HCT116 (cell line): Measurements from ENCODE around the gene NAA60. TPM values are rescaled to one million over a fixed set of nuclear protein-coding genes. Genes with fewer than 3 reads are reported as not detected.

Source experiments
- ATAC-seq: fragments of 200-7000 bp; cut with Tn5 transposase; 2 replicates; pipeline ENCODE4 v1.9.1; 2020; ENCODE audit warnings: mild to moderate bottlenecking, moderate library complexity
- BruUV-seq: library from RNA; stranded (reverse); fragments of 400-500 nt; replicated peaks from 2 replicates; lab custom pipeline; 2021; lab: Mats Ljungman, UMichigan
- CTCF ChIA-PET: fragments of 300-600 bp; sonication (Branson Sonifier 250); formaldehyde crosslinking; loops from one replicate; lab custom pipeline; 2021; ENCODE audit warnings: antibody characterized with exemption; lab: Charles Lee
- POLR2A ChIA-PET: fragments of 300-600, 350-600 bp; sonication (Branson Sonifier 250); formaldehyde crosslinking; loops from one replicate; lab custom pipeline; 2021; ENCODE audit warnings: antibody characterized with exemption; lab: Charles Lee
- RAD21 ChIA-PET, 2 experiments: fragments of 300-600 bp; sonication (Branson Sonifier 250); formaldehyde crosslinking; loops; one replicate each; lab custom pipeline; 2023; ENCODE audit warnings: low total read pairs in 2 of 2; ENCODE audit not compliant: uncharacterized antibody in 2 of 2, unreplicated experiment in 2 of 2, low non-redundant PET in 1 of 2; lab: Charles Lee
- DNase-seq: peaks from one replicate; pipeline ENCODE4 v3.0.0-alpha.2; 2010; ENCODE audit warnings: low read depth, low spot score
- H2AFZ ChIP-seq: fragments of 200-600 bp; shearing (Covaris generic), sonication (generic); 2 replicates; pipeline ENCODE4 v1.6.1; 2017; ENCODE audit warnings: low read depth, mixed run types, mixed read lengths, antibody characterized with exemption, low read length; ENCODE audit not compliant: poor library complexity, severe bottlenecking
- H3K27ac ChIP-seq: 2 replicates; pipeline ENCODE4 v1.5.1; 2012; ENCODE audit warnings: low read depth, low read length
- H3K27me3 ChIP-seq: fragments of 200-600 bp; sonication (generic); 2 replicates; pipeline ENCODE4 v1.6.1; 2016; ENCODE audit warnings: mixed run types, low read length, mixed read lengths; ENCODE audit not compliant: insufficient read depth
- H3K36me3 ChIP-seq, 2 experiments: fragments of 200-500 bp in 1 of 2; fragments of 200-600 bp in 1 of 2; sonication (Bioruptor generic) in 1 of 2; sonication (generic) in 1 of 2; 2 replicates each; pipeline versions ENCODE4 v1.5.1 to v1.6.1; 2014 to 2016; ENCODE audit warnings: low read length in 2 of 2, inconsistent platforms in 1 of 2, mixed read lengths in 1 of 2, mixed run types in 1 of 2; ENCODE audit not compliant: insufficient read depth in 2 of 2, control insufficient read depth in 1 of 2
- H3K4me1 ChIP-seq, 2 experiments: fragments of 200-600 bp in 1 of 2; sonication (generic) in 1 of 2; 2 replicates each; pipeline versions ENCODE4 v1.5.1 to v1.6.1; 2012 to 2017; ENCODE audit warnings: low read length in 2 of 2, inconsistent platforms in 1 of 2, mild to moderate bottlenecking in 1 of 2, mixed read lengths in 1 of 2, mixed run types in 1 of 2, moderate library complexity in 1 of 2; ENCODE audit not compliant: insufficient read depth in 2 of 2, control insufficient read depth in 1 of 2
- H3K4me2 ChIP-seq: fragments of 200-600 bp; sonication (generic); 2 replicates; pipeline ENCODE4 v1.6.1; 2017; ENCODE audit warnings: mixed run types, low read length, mixed read lengths
- H3K4me3 ChIP-seq, 2 experiments: fragments of 200-600 bp in 1 of 2; sonication (generic) in 1 of 2; replicated peaks in 1 of 2; 2 replicates each; pipeline ENCODE4 v1.5.1; 2011 to 2016; ENCODE audit warnings: low read length in 2 of 2, control low read depth in 1 of 2, low read depth in 1 of 2, mild to moderate bottlenecking in 1 of 2, mixed read lengths in 1 of 2, mixed run types in 1 of 2
- H3K79me2 ChIP-seq: fragments of 200-600 bp; sonication (generic); 2 replicates; pipeline ENCODE4 v1.6.1; 2017; ENCODE audit warnings: mild to moderate bottlenecking, mixed run types, low read length, moderate library complexity, mixed read lengths; ENCODE audit not compliant: insufficient read depth
- H3K9ac ChIP-seq: fragments of 200-600 bp; sonication (generic); 2 replicates; pipeline ENCODE4 v1.6.1; 2016; ENCODE audit warnings: low read length, mixed read lengths
- H3K9me2 ChIP-seq: fragments of 200-600 bp; sonication (generic), shearing (Covaris generic); 2 replicates; pipeline ENCODE4 v1.6.1; 2017; ENCODE audit warnings: mixed run types, mild to moderate bottlenecking, moderate library complexity; ENCODE audit not compliant: insufficient read depth
- H3K9me3 ChIP-seq, 2 experiments: fragments of 200-500 bp in 1 of 2; fragments of 200-600 bp in 1 of 2; sonication (Bioruptor generic) in 1 of 2; sonication (generic) in 1 of 2; 2 replicates each; pipeline ENCODE4 v1.6.1; 2014 to 2017; ENCODE audit warnings: low read length in 2 of 2, mixed read lengths in 2 of 2, inconsistent platforms in 1 of 2, low read depth in 1 of 2, mild to moderate bottlenecking in 1 of 2, mixed run types in 1 of 2, moderate library complexity in 1 of 2; ENCODE audit not compliant: control insufficient read depth in 1 of 2, insufficient read depth in 1 of 2
- H4K20me1 ChIP-seq: fragments of 200-600 bp; sonication (generic), shearing (Covaris generic); 2 replicates; pipeline ENCODE4 v1.6.1; 2017; ENCODE audit warnings: mixed run types, mild to moderate bottlenecking, moderate library complexity; ENCODE audit not compliant: insufficient read depth
- CBX3 ChIP-seq: IDR thresholded peaks from 2 replicates; pipeline ENCODE4 v1.6.1; 2012; ENCODE audit warnings: low read depth
- EGR1 ChIP-seq: IDR thresholded peaks from 2 replicates; pipeline ENCODE4 v1.6.1; 2012; ENCODE audit warnings: low read depth
- EZH2 ChIP-seq: fragments of 200-600 bp; sonication (generic); IDR thresholded peaks from 2 replicates; pipeline ENCODE4 v1.6.1; 2017; ENCODE audit warnings: antibody characterized with exemption, mixed run types
- EZH2phosphoT487 ChIP-seq: fragments of 200-600 bp; IDR thresholded peaks from 2 replicates; pipeline ENCODE4 v1.6.1; 2018; ENCODE audit warnings: antibody characterized with exemption, borderline replicate concordance
- FOSL1 ChIP-seq: IDR thresholded peaks from 2 replicates; pipeline ENCODE4 v1.6.1; 2012; ENCODE audit warnings: low read depth
- SIN3A ChIP-seq: IDR thresholded peaks from 2 replicates; pipeline ENCODE4 v1.6.1; 2012; ENCODE audit warnings: low read depth
- SP1 ChIP-seq: IDR thresholded peaks from 2 replicates; pipeline ENCODE4 v1.6.1; 2012; ENCODE audit warnings: low read depth
- SRF ChIP-seq: IDR thresholded peaks from 2 replicates; pipeline ENCODE4 v1.6.1; 2012; ENCODE audit warnings: low read depth
- ZBTB33 ChIP-seq: IDR thresholded peaks from 2 replicates; pipeline ENCODE4 v1.6.1; 2011; ENCODE audit warnings: mild to moderate bottlenecking, low read length, moderate library complexity; ENCODE audit not compliant: insufficient replicate concordance; ENCODE audit errors: extremely low read depth
- ZNF274 ChIP-seq: fragments of 200-500 bp; sonication (Bioruptor generic); IDR thresholded peaks from 2 replicates; pipeline ENCODE4 v1.6.1; 2014; ENCODE audit warnings: mild to moderate bottlenecking, low read depth, low read length, inconsistent platforms
- intact Hi-C: fragments of 100-400 bp; cut with micrococcal nuclease; formaldehyde crosslinking; loops from 2 replicates; pipeline ENCODE4 v1.10.0; 2022
- total RNA-seq: library from RNA; stranded (reverse); gene quantifications from one replicate; pipeline ENCODE4 v1.2.1, GENCODE V29; 2021; ENCODE audit not compliant: unreplicated experiment
- TF ChIP-seq, protein P1 (sequence below): IDR thresholded peaks from 2 replicates; pipeline ENCODE4 v1.6.1; 2012

The NAA60 gene
- total RNA-seq, 1 experiment from 2014 or later: 32.2 TPM

GRCh38 chr16:3457434-3458252 lies 14.2 kb downstream of the NAA60 start (continued):
- TF ChIP-seq ZBTB33: peak; percentile 87
- TF ChIP-seq, all 23 proteins: peak for 13

DNA sequence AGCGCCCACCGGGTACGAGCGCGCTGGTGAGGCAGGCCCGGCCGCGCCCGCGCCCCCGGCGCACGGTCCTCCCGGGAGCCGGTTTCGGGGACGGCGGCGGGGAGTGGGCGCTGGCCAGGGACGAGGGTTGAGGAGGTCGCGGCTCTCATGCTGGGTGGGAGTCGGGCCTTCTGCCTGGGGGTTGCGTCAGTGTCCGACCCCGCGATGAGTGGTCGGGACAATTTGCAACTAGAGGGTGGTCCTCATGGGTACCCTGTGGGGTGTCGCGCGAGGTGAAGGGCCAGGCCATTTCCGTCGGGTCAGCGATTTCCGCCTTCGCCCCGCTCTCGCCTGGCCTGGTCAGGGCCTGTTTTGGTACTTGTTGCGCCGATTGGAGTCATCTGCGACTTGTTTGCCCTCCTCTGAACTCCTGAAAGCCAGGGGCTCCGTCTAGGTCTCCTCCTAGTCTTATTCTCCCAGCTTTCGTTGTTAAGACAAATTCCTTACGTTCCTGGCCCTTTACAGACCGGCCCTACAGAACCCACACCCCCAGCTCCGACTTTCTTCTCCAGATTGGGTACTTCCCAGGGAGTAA lies 14.9 kb downstream of the NAA60 start:
- ChIA-PET POLR2A (no interaction called here), CTCF (no interaction called here), RAD21 (no interaction called here)
- Histone ChIP-seq H3K9me3 (no peaks in the 10 kb centered on the region), H3K9me2 (no peaks in the 10 kb centered on the region), H4K20me1 (no peaks in the 10 kb centered on the region), H3K79me2 (peaks cover 53% of the 10 kb centered on the region), H3K4me2 (peak overlapping the region; percentile 86), H3K27ac (peak overlapping the region; percentile 93), H2AFZ (no peak overlapping the region), H3K27me3 (no peaks in the 10 kb centered on the region), H3K4me3 (peak overlapping the region; percentile 79 to 93), H3K4me1 (peaks cover 17 to 32% of the 10 kb centered on the region in 2 experiments), H3K36me3 (no peaks in the 10 kb centered on the region), H3K9ac (peak overlapping the region; percentile 79)
- TF ChIP-seq ZNF274: no peak
- no peak for TF ChIP-seq FOSL1
- TF ChIP-seq SRF: no peak
- no peak for TF ChIP-seq EZH2
- no peak for TF ChIP-seq EZH2phosphoT487
- no peak for TF ChIP-seq SP1
- no peak for TF ChIP-seq CBX3
- no peak for TF ChIP-seq EGR1
- no peak for TF ChIP-seq SIN3A
- TF ChIP-seq, protein P1, sequence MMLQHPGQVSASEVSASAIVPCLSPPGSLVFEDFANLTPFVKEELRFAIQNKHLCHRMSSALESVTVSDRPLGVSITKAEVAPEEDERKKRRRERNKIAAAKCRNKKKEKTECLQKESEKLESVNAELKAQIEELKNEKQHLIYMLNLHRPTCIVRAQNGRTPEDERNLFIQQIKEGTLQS: no peak
- no peak for DNase-seq
- BruUV-seq: no TSS peak
- peak; percentile 23 for ATAC-seq
- intact Hi-C loops: loop anchor here (5.0 kb wide), 1 partner anchor 271 kb away; the partner anchor contains the start of gene OR1F1
